ENCODE measurements around the gene WDR27.
A peak's percentile ranks its signal among the peaks of the same experiment; 100 is the strongest.

Gene WDR27

DNA sequence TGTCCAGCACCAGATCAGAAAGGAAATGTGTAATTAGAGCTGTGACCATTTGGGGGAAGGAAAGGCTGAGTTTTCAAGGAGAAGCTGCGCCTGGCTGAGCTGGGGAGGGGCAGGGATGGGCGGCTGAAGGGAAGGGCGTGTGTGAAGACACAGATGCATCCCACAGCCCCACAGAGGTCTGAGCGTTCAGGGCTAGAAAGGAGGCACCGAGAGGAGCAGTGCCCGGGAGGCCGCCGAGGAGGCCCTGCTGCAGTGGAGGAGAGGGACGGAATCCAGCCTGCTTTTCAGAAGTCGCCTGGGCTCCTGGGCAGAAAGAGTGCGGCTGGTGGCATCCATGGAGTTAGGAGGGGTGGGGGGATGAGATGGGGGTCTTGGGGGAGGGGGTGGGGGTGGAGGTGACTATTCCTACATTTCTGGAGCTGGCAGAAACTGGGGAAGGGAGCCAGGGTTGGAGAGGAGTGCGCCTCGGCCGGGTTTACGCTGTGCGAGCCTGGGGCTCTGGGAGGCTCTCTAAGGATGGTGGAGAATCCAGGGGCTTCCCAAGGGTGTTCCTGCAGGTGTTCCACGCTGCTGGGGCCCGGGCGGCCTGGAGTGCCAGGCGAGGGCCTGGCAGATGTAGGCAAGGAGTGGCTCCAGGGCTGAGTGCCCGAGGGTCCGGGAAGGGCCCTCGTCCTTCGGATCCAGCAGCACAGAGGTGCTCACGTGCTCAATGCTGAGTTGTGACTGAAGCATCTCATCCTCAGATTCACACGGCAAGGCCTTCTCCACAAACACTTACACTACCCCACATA lies 41.8 kb downstream of the WDR27 start:
- Histone ChIP-seq H3K4me3 (ENCODE audit: low read length) (no peak overlapping the region), H3K36me3 (ENCODE audit: insufficient read depth, low read length) (peaks cover 6% of the 10 kb centered on the region), H3K4me1 (ENCODE audit: control insufficient read depth, insufficient read depth, low read length) (no peaks in the 10 kb centered on the region), H3K27me3 (ENCODE audit: control insufficient read depth, insufficient read depth, low read length) (no peaks in the 10 kb centered on the region), H3K4me2 (ENCODE audit: low read length) (no peak overlapping the region), H3K9me3 (replicated peaks; ENCODE audit: low read length) (no peaks in the 10 kb centered on the region), H3K9ac (ENCODE audit: low read depth, low read length) (no peak overlapping the region)

- no peaks in the 10 kb centered on the region for H3K27me3 ChIP-seq (ENCODE audit: control insufficient read depth, insufficient read depth, low read length)
- no peaks in the 10 kb centered on the region for H3K4me1 ChIP-seq (ENCODE audit: control insufficient read depth, insufficient read depth, low read length)
- H3K9me3 ChIP-seq (replicated peaks; ENCODE audit: low read length): no peaks in the 10 kb centered on the region
- H3K4me2 ChIP-seq (ENCODE audit: low read length): no peak overlapping the region
- H3K36me3 ChIP-seq (ENCODE audit: insufficient read depth, low read length): peaks cover 6% of the 10 kb centered on the region
- no peak overlapping the region for H3K4me3 ChIP-seq (ENCODE audit: low read length)
- H3K9ac ChIP-seq (ENCODE audit: low read depth, low read length): no peak overlapping the region
Measured at GRCh38 chr6:169657284-169657610, 44.6 kb downstream of the WDR27 start.

- H3K27me3 ChIP-seq (ENCODE audit: control insufficient read depth, insufficient read depth, low read length): no peaks in the 10 kb centered on the region
- H3K9ac ChIP-seq (ENCODE audit: low read depth, low read length): no peak overlapping the region
- H3K4me1 ChIP-seq (ENCODE audit: control insufficient read depth, insufficient read depth, low read length): no peaks in the 10 kb centered on the region
- H3K9me3 ChIP-seq (replicated peaks; ENCODE audit: low read length): no peaks in the 10 kb centered on the region
- H3K4me2 ChIP-seq (ENCODE audit: low read length): no peak overlapping the region
- peaks cover 6% of the 10 kb centered on the region for H3K36me3 ChIP-seq (ENCODE audit: insufficient read depth, low read length)
- no peak overlapping the region for H3K4me3 ChIP-seq (ENCODE audit: low read length)
Measured at GRCh38 chr6:169656546-169657283, 45.1 kb downstream of the WDR27 start.

DNA sequence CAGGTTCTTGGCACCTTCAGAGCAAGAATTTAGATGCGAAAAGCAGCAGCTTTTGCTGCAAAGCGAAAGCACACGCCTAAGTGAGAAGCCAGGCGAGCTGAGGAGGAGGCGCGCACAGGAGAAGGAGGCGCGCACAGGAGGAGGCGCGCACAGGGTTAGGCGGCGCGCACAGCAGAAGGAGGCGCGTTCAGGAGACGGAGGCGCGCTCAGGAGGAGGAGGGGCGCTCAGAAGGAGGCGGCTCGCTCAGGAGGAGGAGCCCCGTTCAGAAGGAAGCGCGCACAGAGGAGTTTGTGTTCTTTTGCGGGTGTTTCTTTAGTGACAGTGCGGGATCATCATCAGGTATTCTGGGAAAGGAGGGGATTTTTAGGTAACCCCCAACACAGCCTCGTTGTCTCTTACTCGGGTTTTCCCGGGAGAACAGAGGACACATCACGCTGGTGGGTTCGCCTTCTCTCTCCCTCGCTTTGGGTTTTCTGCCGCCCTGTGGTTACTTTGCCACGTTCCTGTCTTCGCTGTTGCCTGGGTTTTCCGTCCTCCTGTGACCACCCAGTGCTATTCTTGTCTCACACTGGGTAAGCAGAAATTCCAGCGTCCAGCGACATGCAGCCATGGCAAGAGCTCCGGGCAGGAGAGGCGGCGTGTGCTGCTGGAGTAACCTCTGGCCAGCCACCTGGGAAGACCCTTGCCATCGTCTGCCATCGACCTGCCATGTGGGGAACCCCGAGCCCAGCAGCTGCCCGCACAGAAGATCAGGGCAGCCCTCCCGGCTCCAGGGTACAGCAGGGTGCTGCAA lies 47.0 kb downstream of the WDR27 start:
- Histone ChIP-seq H3K4me3 (ENCODE audit: low read length) (peak overlapping the region; percentile 81), H3K9ac (ENCODE audit: low read depth, low read length) (peak overlapping the region; percentile 72), H3K27me3 (ENCODE audit: control insufficient read depth, insufficient read depth, low read length) (no peaks in the 10 kb centered on the region), H3K9me3 (replicated peaks; ENCODE audit: low read length) (no peaks in the 10 kb centered on the region), H3K4me2 (ENCODE audit: low read length) (peak overlapping the region; percentile 99), H3K4me1 (ENCODE audit: control insufficient read depth, insufficient read depth, low read length) (no peaks in the 10 kb centered on the region), H3K36me3 (ENCODE audit: insufficient read depth, low read length) (peaks cover 6% of the 10 kb centered on the region)

- Histone ChIP-seq H3K9ac (ENCODE audit: low read depth, low read length) (no peak overlapping the region), H3K4me1 (ENCODE audit: control insufficient read depth, insufficient read depth, low read length) (no peaks in the 10 kb centered on the region), H3K4me3 (ENCODE audit: low read length) (no peak overlapping the region), H3K27me3 (ENCODE audit: control insufficient read depth, insufficient read depth, low read length) (no peaks in the 10 kb centered on the region), H3K9me3 (replicated peaks; ENCODE audit: low read length) (no peaks in the 10 kb centered on the region), H3K36me3 (ENCODE audit: insufficient read depth, low read length) (peaks cover 3% of the 10 kb centered on the region), H3K4me2 (ENCODE audit: low read length) (peak overlapping the region; percentile 99)
Measured at GRCh38 chr6:169653691-169654090, 48.1 kb downstream of the WDR27 start.

DNA sequence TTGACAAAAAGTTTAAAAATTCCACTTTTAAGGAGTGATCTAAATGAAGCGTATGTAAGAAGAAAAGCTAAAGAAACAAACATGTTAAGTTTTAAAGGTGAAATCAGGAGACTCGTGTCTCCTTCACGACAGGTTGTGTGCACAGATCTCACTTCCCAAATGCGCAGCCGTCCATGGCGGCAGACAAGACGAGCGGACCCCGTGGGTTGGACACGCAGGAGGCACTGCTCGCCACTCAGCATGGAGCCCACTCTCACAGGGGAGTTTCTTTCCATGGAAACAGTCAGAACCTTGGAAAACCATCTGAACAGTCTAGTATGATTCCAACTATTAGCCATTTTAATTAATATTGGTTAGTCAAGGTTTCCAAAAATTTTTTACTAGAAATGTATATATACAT lies 48.9 kb downstream of the WDR27 start:
- H3K4me1 ChIP-seq (ENCODE audit: control insufficient read depth, insufficient read depth, low read length): no peaks in the 10 kb centered on the region
- no peaks in the 10 kb centered on the region for H3K9me3 ChIP-seq (replicated peaks; ENCODE audit: low read length)
- H3K36me3 ChIP-seq (ENCODE audit: insufficient read depth, low read length): peaks cover 2% of the 10 kb centered on the region

GRCh38 chr6:169651498-169651897 lies 50.3 kb downstream of the WDR27 start:
- Histone ChIP-seq H3K9me3 (replicated peaks; ENCODE audit: low read length) (no peaks in the 10 kb centered on the region), H3K4me2 (ENCODE audit: low read length) (no peak overlapping the region), H3K27me3 (ENCODE audit: control insufficient read depth, insufficient read depth, low read length) (no peaks in the 10 kb centered on the region), H3K9ac (ENCODE audit: low read depth, low read length) (no peak overlapping the region), H3K36me3 (ENCODE audit: insufficient read depth, low read length) (no peaks in the 10 kb centered on the region), H3K4me3 (ENCODE audit: low read length) (no peak overlapping the region), H3K4me1 (ENCODE audit: control insufficient read depth, insufficient read depth, low read length) (no peaks in the 10 kb centered on the region)

More for the DNA sequence above, 48.9 kb downstream of the WDR27 start:
- H3K4me3 ChIP-seq (ENCODE audit: low read length): no peak overlapping the region
- H3K9ac ChIP-seq (ENCODE audit: low read depth, low read length): no peak overlapping the region
- H3K4me2 ChIP-seq (ENCODE audit: low read length): no peak overlapping the region
- no peaks in the 10 kb centered on the region for H3K27me3 ChIP-seq (ENCODE audit: control insufficient read depth, insufficient read depth, low read length)

- H3K36me3 ChIP-seq (ENCODE audit: insufficient read depth, low read length): no peaks in the 10 kb centered on the region
- no peak overlapping the region for H3K4me2 ChIP-seq (ENCODE audit: low read length)
- H3K27me3 ChIP-seq (ENCODE audit: control insufficient read depth, insufficient read depth, low read length): no peaks in the 10 kb centered on the region
- H3K4me3 ChIP-seq (ENCODE audit: low read length): no peak overlapping the region
- H3K9me3 ChIP-seq (replicated peaks; ENCODE audit: low read length): no peaks in the 10 kb centered on the region
- no peaks in the 10 kb centered on the region for H3K4me1 ChIP-seq (ENCODE audit: control insufficient read depth, insufficient read depth, low read length)
- H3K9ac ChIP-seq (ENCODE audit: low read depth, low read length): no peak overlapping the region
Measured at GRCh38 chr6:169650959-169651292, 50.9 kb downstream of the WDR27 start.

- Histone ChIP-seq H3K4me2 (ENCODE audit: low read length) (no peak overlapping the region), H3K9ac (ENCODE audit: low read depth, low read length) (no peak overlapping the region), H3K9me3 (replicated peaks; ENCODE audit: low read length) (no peaks in the 10 kb centered on the region), H3K27me3 (ENCODE audit: control insufficient read depth, insufficient read depth, low read length) (no peaks in the 10 kb centered on the region), H3K4me1 (ENCODE audit: control insufficient read depth, insufficient read depth, low read length) (no peaks in the 10 kb centered on the region), H3K4me3 (ENCODE audit: low read length) (no peak overlapping the region), H3K36me3 (ENCODE audit: insufficient read depth, low read length) (no peaks in the 10 kb centered on the region)
Measured at GRCh38 chr6:169650241-169650958, 51.4 kb downstream of the WDR27 start.

GRCh38 chr6:169648617-169649016 lies 53.2 kb downstream of the WDR27 start:
- H3K4me1 ChIP-seq (ENCODE audit: control insufficient read depth, insufficient read depth, low read length): no peaks in the 10 kb centered on the region
- no peaks in the 10 kb centered on the region for H3K9me3 ChIP-seq (replicated peaks; ENCODE audit: low read length)
- no peak overlapping the region for H3K4me3 ChIP-seq (ENCODE audit: low read length)
- no peak overlapping the region for H3K4me2 ChIP-seq (ENCODE audit: low read length)
- no peaks in the 10 kb centered on the region for H3K36me3 ChIP-seq (ENCODE audit: insufficient read depth, low read length)
- H3K27me3 ChIP-seq (ENCODE audit: control insufficient read depth, insufficient read depth, low read length): no peaks in the 10 kb centered on the region
- H3K9ac ChIP-seq (ENCODE audit: low read depth, low read length): no peak overlapping the region

DNA sequence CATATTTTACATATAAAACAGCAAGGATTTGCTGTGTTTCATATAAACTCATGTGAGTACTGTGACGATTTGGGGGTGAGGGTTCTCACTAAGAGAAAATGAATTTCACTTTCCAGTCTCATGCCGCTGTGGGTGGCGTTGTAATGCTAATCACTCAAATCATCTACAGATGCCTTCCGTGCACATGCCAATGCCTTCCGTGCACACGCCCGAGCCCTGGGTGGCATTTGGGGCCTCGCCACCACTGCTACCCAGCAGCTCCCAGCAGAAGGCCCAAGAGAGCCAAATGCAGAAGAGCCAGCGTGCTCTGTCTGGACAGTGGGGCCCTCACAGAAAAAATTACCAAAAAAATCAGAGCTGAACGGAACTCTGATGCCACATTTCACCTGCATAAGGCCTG lies 53.7 kb downstream of the WDR27 start:
- Histone ChIP-seq H3K9me3 (replicated peaks; ENCODE audit: low read length) (no peaks in the 10 kb centered on the region), H3K4me2 (ENCODE audit: low read length) (no peak overlapping the region), H3K9ac (ENCODE audit: low read depth, low read length) (no peak overlapping the region), H3K4me3 (ENCODE audit: low read length) (no peak overlapping the region), H3K4me1 (ENCODE audit: control insufficient read depth, insufficient read depth, low read length) (no peaks in the 10 kb centered on the region), H3K27me3 (ENCODE audit: control insufficient read depth, insufficient read depth, low read length) (no peaks in the 10 kb centered on the region), H3K36me3 (ENCODE audit: insufficient read depth, low read length) (no peaks in the 10 kb centered on the region)

All from skeletal muscle satellite cell (primary cell).